GM12878 (cell line): Measurements from ENCODE around the gene P4HA2. TPM values are rescaled to one million over a fixed set of nuclear protein-coding genes. Genes with fewer than 3 reads are reported as not detected.

ENCODE experiments used
- ATF7 ChIP-seq: fragments of 450-650 bp; IDR thresholded peaks from 2 replicates; pipeline ENCODE4 v1.6.1; 2016; ENCODE audit warnings: low read depth, mild to moderate bottlenecking
- BMI1 ChIP-seq: fragments of 450-650 bp; IDR thresholded peaks from 2 replicates; pipeline ENCODE4 v1.6.1; 2016; ENCODE audit warnings: mild to moderate bottlenecking, moderate library complexity, borderline replicate concordance
- CBFB ChIP-seq: IDR thresholded peaks from 2 replicates; pipeline ENCODE4 v1.6.1; 2016; ENCODE audit warnings: antibody characterized with exemption, low read depth
- CHD1 ChIP-seq: IDR thresholded peaks from 2 replicates; pipeline ENCODE4 v1.6.1; 2012; ENCODE audit warnings: low read depth, low read length, improper control_type of control experiment
- CREM ChIP-seq: IDR thresholded peaks from 2 replicates; pipeline ENCODE4 v1.6.1; 2014; ENCODE audit warnings: antibody characterized with exemption, low read depth
- FOS ChIP-seq: IDR thresholded peaks from 3 replicates; pipeline ENCODE4 v1.6.1; 2011; ENCODE audit warnings: borderline replicate concordance; ENCODE audit not compliant: insufficient read length; ENCODE audit errors: extremely low read depth
- HDGF ChIP-seq: fragments of 450-650 bp; IDR thresholded peaks from 2 replicates; pipeline ENCODE4 v1.6.1; 2016; ENCODE audit warnings: antibody characterized with exemption
- KDM1A ChIP-seq: fragments of 200-600 bp; sonication (generic); IDR thresholded peaks from 2 replicates; pipeline ENCODE4 v1.6.1; 2016; ENCODE audit warnings: borderline replicate concordance
- MEF2A ChIP-seq: IDR thresholded peaks from 2 replicates; pipeline ENCODE4 v1.6.1; 2011; ENCODE audit warnings: low read depth, mild to moderate bottlenecking, low read length, moderate library complexity; ENCODE audit not compliant: insufficient read depth
- MEF2B ChIP-seq: fragments of 450-650 bp; IDR thresholded peaks from 2 replicates; pipeline ENCODE4 v1.6.1; 2018; ENCODE audit warnings: mild to moderate bottlenecking, moderate library complexity; ENCODE audit not compliant: partially characterized antibody, poor library complexity, severe bottlenecking
- NBN ChIP-seq: fragments of 450-650 bp; IDR thresholded peaks from 2 replicates; pipeline ENCODE4 v1.6.1; 2016
- NFIC ChIP-seq: IDR thresholded peaks from 2 replicates; pipeline ENCODE4 v1.6.1; 2012; ENCODE audit warnings: low read depth, mild to moderate bottlenecking, inconsistent platforms, low read length, moderate library complexity
- PAX8 ChIP-seq: fragments of 450-650 bp; IDR thresholded peaks from 2 replicates; pipeline ENCODE4 v1.6.1; 2017; ENCODE audit warnings: mild to moderate bottlenecking, moderate library complexity
- POLR2AphosphoS5 ChIP-seq: IDR thresholded peaks from 2 replicates; pipeline ENCODE4 v1.6.1; 2011; ENCODE audit warnings: mild to moderate bottlenecking, low read length, inconsistent platforms
- RAD21 ChIP-seq: IDR thresholded peaks from 2 replicates; pipeline ENCODE4 v1.6.1; 2011; ENCODE audit warnings: mild to moderate bottlenecking, low read depth, low read length, moderate library complexity; ENCODE audit not compliant: insufficient read depth
- RCOR1 ChIP-seq: conservative IDR thresholded peaks from 2 replicates; pipeline ENCODE4 v1.6.1; 2012; ENCODE audit warnings: low read depth, low read length, improper control_type of control experiment
- SUPT20H ChIP-seq: IDR thresholded peaks from 2 replicates; pipeline ENCODE4 v1.6.1; 2011; ENCODE audit warnings: low read depth, mild to moderate bottlenecking, low read length, moderate library complexity, borderline replicate concordance; ENCODE audit not compliant: control insufficient read depth
- TCF3 ChIP-seq: IDR thresholded peaks from 2 replicates; pipeline ENCODE4 v1.6.1; 2012; ENCODE audit warnings: low read depth, mild to moderate bottlenecking, low read length, borderline replicate concordance; ENCODE audit not compliant: insufficient read depth
- YY1 ChIP-seq: IDR thresholded peaks from 2 replicates; pipeline ENCODE4 v1.6.1; 2011; ENCODE audit warnings: low read depth, mild to moderate bottlenecking, low read length
- ZBED1 ChIP-seq: IDR thresholded peaks from 2 replicates; pipeline ENCODE4 v1.6.1; 2016; ENCODE audit warnings: borderline replicate concordance
- ZNF207 ChIP-seq: fragments of 450-650 bp; IDR thresholded peaks from 2 replicates; pipeline ENCODE4 v1.6.1; 2014; ENCODE audit warnings: antibody characterized with exemption, mild to moderate bottlenecking, borderline replicate concordance
- ZNF274 ChIP-seq: IDR thresholded peaks from one replicate; pipeline ENCODE4 v1.8.0; 2011; ENCODE audit not compliant: insufficient read length, insufficient read depth
- ZNF622 ChIP-seq: fragments of 450-650 bp; IDR thresholded peaks from 2 replicates; pipeline ENCODE4 v1.6.1; 2017; ENCODE audit warnings: mild to moderate bottlenecking, inconsistent platforms
- ZZZ3 ChIP-seq: IDR thresholded peaks from 2 replicates; pipeline ENCODE4 v1.6.1; 2011; ENCODE audit warnings: low read depth; ENCODE audit not compliant: control insufficient read depth, insufficient read length
- polyA plus RNA-seq, 11 experiments: library from polyadenylated mRNA; depleted of rRNA in 4 of 11; unstranded in 6 of 11; stranded (reverse) in 5 of 11; fragments of >200 nt; fragmentation: Nextera tagmentation in 4 of 11; fragmentation: Illumina TruSeq in 1 of 11; extraction: Ambion mirVana in 4 of 11; extraction: Trizol in 1 of 11; gene quantifications; 1 replicate in 1 of 11; 2 replicates in 10 of 11; pipeline versions ENCODE4 v1.2.1 to v1.2.3, GENCODE V29; 2011 to 2016; ENCODE audit warnings: inconsistent platforms in 2 of 11, missing spikeins in 2 of 11, low read depth in 1 of 11
- total RNA-seq, 4 experiments: library from RNA; depleted of rRNA in 3 of 4; stranded (reverse); fragments of >200 nt in 3 of 4; fragmentation: Illumina TruSeq in 1 of 4; extraction: Trizol in 1 of 4; gene quantifications; 2 replicates each; pipeline versions ENCODE4 v1.2.1 to v1.2.3, GENCODE V29; 2013 to 2021
- TF ChIP-seq, protein P1 (sequence below): IDR thresholded peaks from 2 replicates; pipeline ENCODE4 v1.6.1; 2012; ENCODE audit warnings: low read length, inconsistent platforms
- TF ChIP-seq, protein P2 (sequence below): IDR thresholded peaks from 2 replicates; pipeline ENCODE4 v1.6.1; 2012; ENCODE audit warnings: low read depth, low read length, improper control_type of control experiment
- TF ChIP-seq, protein P3 (sequence below): fragments of 450-650 bp; IDR thresholded peaks from 2 replicates; pipeline ENCODE4 v1.6.1; 2016; ENCODE audit warnings: mild to moderate bottlenecking

The P4HA2 gene
- total and polyA plus RNA-seq, 10 of the 15 experiments (the other 5 are each of a cell fraction or from before 2014, with no cell fraction given), result 4.7 to 10.9 (median 7.5) TPM

DNA sequence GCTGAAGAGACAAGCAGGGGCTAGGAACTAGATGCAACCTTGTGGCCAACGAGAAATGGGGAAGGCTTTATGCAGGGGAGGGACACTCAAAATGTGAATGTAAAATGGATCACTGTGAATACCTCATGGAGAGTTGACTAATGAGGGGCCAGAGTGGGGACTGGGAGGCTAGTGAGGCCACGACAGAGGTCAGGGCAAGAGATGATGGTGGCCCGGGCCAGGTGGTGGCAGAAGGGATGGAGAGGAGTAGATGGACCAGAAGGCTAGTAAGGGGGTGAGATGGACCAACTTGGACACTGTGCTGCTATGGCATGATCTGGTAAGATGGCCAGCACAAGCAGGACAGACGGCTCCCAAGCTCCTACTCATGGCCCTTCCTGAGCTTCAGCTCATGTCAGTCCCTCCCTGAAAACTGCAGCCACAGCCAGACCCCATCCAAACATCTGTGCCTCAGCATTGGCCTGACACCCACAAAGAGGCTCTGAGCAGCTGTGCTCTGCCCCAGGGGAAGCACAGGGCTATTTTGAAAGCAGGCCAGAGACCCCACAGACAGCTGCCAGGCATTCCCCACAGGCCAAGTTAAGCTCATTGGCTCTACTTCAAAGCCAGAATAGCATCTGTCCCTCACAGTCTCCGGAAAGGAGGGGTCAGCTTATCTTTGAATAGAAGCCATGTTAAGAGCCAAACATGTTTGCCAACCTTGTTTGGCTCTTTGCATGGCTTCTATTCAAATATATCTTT is 22.1 kb downstream of the P4HA2 start (continued):
- TF ChIP-seq, protein P1, sequence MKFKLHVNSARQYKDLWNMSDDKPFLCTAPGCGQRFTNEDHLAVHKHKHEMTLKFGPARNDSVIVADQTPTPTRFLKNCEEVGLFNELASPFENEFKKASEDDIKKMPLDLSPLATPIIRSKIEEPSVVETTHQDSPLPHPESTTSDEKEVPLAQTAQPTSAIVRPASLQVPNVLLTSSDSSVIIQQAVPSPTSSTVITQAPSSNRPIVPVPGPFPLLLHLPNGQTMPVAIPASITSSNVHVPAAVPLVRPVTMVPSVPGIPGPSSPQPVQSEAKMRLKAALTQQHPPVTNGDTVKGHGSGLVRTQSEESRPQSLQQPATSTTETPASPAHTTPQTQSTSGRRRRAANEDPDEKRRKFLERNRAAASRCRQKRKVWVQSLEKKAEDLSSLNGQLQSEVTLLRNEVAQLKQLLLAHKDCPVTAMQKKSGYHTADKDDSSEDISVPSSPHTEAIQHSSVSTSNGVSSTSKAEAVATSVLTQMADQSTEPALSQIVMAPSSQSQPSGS, result no peak
- TF ChIP-seq CREM (peak; percentile 74), NBN (no peak), BMI1 (no peak), ZZZ3 (no peak), ZNF274 (no peak), HDGF (0 out of 2 replicates have a peak, but pooled peaks have one; percentile 52), ZNF207 (no peak), YY1 (0 out of 2 replicates have a peak, but pooled peaks have one; percentile 14), PAX8 (no peak), FOS (no peak), KDM1A (no peak), POLR2AphosphoS5 (0 out of 2 replicates have a peak, but pooled peaks have one; percentile 29), SUPT20H (no peak), ZNF622 (no peak), CHD1 (no peak), RAD21 (no peak), NFIC (peak; percentile 83; the same call in 1 of the 2 replicates), MEF2B (peak; percentile 59), RCOR1 (no peak), CBFB (0 out of 2 replicates have a peak, but pooled peaks have one; percentile 37), ATF7 (no peak), MEF2A (peak; percentile 82), ZBED1 (peak; percentile 87; the same call in 1 of the 2 replicates), TCF3 (0 out of 2 replicates have a peak, but pooled peaks have one; percentile 60)
- TF ChIP-seq, protein P2, sequence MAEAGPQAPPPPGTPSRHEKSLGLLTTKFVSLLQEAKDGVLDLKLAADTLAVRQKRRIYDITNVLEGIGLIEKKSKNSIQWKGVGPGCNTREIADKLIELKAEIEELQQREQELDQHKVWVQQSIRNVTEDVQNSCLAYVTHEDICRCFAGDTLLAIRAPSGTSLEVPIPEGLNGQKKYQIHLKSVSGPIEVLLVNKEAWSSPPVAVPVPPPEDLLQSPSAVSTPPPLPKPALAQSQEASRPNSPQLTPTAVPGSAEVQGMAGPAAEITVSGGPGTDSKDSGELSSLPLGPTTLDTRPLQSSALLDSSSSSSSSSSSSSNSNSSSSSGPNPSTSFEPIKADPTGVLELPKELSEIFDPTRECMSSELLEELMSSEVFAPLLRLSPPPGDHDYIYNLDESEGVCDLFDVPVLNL, result no peak
- TF ChIP-seq, protein P3, sequence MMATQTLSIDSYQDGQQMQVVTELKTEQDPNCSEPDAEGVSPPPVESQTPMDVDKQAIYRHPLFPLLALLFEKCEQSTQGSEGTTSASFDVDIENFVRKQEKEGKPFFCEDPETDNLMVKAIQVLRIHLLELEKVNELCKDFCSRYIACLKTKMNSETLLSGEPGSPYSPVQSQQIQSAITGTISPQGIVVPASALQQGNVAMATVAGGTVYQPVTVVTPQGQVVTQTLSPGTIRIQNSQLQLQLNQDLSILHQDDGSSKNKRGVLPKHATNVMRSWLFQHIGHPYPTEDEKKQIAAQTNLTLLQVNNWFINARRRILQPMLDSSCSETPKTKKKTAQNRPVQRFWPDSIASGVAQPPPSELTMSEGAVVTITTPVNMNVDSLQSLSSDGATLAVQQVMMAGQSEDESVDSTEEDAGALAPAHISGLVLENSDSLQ, result peak; percentile 40; the same call in 1 of the 2 replicates
